Stimulated activated CD4-positive, alpha-beta T cell treated with anti-CD3 and anti-CD28 coated beads, TNF-alpha, amount 100 ng/mL, for 48 hours (primary cell): ENCODE measurements around the gene SPAAR.
"Not testable (repeated sequence)": the region's sequence is repeated elsewhere in the genome, so short reads cannot be mapped to it uniquely, and the experiment has no call there.

Experiments used
- DNase-seq, 3 donors: peaks; one replicate each; pipeline ENCODE4 v3.0.0-alpha.2; 2020; ENCODE audit warnings: low read depth in 3 of 3

The SPAAR gene

DNA sequence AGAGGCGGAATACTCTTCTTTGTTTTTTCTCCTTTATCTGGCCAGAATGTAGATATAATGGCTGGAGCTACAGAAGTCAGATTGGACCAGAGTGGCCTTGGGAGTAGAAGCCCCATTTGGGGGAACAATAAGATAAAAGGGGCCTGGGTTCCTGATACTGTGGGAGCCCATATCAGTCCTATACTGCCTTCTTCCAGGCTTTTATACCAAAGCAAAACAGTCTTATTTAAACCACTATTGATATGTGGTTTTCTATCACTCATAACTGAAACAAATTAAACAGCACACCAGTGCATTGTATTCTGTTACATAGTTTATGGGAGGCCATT is 14.3 kb downstream of the SPAAR start:
- no peak for DNase-seq

DNA sequence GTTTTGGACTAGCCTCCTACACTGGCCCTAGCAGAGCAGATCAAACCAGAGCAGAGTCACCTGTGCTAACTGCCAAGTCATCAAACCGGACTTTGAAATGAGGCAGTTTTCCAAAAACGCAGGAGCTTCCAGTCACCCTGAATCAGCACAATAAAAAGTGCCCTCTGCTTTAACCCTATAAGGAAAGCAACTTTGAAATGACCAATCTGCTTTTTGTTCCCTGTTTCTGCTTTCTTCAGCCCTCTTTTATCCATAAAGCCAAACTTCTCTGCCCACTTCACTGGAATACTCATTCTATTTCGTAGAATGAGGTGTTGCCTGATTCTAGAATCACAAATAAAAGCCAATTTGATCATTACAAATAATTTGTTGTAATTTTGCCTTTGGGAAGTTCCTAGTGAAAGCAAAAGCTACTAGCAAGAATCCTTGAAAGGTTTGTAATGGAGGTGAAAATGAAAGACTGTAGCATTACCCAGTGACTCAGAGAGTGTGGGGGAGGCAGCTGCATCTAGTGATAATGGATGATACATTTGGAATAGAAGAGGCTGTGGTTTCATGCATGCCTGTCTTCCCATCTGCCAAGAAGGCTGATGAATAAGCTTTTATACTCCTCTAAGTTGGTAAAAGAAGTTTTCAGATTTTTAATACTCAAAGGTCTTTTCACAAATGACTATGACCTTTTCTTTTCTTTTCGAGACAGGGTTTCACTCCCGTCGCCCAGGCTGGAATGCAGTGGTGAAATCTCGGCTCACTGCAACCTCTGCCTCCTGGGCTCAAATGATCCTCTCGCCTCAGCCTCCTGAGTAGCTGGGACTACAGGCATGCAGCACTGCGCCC is 14.9 kb downstream of the SPAAR start:
- DNase-seq = peak in 2 of 3 donors; percentile 34 to 43

DNA sequence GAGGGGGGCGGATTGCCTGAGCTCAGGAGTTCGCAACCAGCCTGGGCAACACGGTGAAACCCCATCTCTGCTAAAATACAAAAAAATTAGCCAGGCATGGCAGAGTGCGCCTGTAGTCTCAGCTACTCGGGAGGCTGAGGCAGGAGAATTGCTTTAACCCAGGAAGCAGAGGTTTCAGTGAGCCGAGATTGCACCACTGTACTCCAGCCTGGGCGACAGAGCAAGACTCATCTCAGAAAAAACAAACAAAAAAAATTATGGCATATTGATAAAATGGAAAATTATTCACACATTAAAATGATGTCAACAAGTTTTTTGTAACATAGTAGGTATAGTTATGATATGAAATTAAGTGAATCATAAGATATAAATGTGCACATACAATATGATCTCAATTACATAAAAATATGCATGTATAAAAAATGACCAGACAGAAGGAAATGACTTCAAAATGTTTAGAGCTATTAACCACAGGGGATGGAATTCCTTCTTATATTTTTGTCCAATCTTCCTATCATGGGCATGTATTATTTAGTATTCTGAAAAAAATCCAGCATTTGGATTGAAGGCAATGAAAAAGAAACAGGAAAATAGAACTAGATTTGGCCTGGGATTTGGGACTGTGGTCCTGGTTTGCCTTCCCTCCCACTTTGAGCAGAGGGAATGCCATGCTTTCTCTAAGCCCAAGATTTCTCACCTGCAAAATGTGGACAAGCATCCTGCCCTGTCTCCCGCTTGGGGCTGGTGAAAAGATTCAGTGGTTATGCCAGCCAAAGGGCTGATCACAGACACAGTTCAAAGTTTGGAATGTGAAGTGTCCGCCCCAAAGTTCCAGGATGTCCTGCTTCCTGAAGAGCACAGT is 19.5 kb downstream of the SPAAR start:
- DNase-seq = no peak

DNA sequence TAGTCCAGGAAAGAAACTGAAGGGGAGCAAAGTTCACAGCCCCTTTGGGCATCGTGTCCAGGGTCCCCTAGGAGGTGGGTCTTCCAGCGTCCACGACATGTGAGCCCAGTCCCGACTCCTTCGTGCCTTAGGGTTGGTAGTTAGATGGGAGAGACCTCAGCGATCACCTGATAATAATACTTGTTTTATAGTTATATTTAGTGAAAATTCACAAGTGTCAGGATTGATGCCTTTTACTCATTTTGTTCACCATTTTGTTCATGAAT is 20.1 kb downstream of the SPAAR start:
- no peak for DNase-seq

DNA sequence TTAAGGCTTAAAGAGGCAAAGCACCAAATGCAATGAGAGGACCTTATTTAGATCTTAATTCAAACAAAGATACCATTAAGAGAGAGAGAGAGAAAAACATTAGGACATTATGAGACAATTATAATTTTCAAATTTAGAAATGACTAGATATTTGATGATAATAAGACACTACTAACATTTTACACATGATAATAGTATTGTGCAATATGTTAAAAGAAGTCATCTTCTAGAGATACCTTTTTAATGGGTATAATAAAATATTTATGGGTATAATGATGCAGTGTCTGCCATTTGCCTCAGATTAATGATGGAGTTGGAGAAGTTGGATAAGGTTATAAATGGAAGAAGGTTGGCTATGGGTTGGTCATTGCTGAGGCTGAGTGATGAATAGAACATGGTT is 21.2 kb downstream of the SPAAR start:
- DNase-seq = no peak

DNA sequence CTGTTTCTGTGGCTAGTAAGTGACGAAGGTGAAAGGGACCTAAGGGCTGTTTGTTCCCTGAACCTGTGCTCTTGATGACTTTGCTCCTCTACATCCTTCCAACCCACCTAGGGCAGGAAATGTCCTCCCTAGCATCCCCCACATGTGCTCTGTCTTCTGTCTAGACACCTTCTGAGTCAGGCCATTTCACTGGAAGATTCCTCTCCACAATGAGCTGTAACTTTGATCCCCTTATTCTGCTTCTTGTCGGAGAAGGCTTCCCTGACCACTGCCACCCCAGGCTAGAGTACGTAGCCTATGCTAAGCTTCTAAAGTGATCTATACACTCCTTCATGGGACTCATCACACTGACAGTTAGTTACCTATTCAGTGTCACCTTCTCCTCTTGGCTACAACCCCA is 21.7 kb downstream of the SPAAR start:
- DNase-seq = no peak

DNA sequence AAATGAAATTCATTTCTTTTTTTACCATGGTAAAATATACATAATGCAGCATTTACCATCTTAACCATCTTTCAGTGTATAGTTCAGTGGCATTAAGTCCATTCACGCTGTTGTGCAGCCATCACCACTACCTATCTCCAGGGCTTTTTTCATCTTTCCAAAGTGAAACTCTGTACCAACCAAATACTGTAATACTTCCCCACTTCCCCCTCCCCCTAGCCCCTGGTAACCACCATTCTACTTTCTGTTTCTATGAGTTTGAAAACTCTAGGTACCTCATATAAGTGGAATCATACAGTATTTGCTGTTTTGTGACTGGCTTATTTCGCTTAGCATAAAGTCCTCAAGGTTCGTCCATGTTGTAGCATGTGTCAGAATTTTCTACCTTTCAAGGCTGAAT is 23.4 kb downstream of the SPAAR start:
- DNase-seq = no peak

DNA sequence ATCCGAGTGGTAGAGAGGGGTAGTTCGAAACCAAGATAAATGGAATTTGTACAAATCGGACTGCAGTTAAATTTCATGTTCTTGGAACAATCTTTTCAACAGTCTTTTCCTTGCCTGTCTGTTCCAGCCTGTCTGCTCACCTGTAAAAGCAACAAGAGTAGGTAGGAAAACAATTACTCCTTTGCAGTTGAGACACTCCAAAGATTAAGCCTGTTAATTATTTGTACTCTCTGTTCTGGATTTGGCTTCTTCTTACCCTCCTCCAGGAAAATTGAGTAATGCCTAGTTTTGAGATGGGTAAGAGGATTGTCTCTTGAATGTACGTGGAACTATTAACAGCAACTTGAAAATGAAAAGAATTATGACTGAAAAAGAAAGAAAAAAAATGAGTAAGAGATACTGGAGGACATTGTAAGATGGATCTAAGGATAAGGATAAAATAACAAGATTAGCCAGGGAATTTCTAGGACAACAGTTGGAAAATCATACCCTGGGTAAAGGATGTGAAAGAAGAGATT is 24.3 kb downstream of the SPAAR start:
- no peak for DNase-seq

DNA sequence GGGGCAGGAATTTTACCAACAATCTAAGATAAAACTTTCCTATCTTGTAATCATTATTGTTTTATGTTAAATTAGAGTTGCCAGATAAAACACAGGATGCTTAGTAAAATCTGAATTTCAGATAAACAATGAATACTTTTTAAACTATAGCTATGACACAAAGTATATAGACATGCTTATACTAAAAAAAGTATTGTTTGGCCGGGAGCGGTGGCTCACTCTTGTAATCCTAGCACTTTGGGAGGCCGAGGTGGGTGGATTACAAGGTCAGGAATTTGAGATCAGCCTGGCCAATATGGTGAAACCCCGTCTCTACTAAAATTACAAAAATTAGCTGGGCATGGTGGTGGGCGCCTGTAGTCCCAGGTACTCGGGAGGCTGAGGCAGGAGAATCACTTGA is 24.8 kb downstream of the SPAAR start:
- not testable (repeated sequence) for DNase-seq

DNA sequence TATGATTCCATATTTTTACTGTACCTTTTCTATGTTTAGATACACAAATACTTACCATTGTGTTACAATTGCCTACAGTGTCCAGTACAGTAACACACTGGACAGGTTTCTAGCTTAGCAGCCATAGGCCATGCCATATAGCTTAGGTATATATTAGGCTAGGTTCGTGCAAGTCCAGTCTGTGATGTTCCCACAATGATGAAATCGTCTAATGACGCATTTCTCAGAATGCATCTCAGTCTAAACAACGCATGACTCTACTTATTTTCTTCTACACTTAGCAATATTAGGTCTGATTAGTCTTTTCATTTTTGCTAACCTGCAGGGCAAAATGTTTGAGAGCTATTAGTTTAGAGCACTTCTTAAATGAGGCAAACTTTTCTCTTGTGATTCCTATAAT is 26.0 kb downstream of the SPAAR start:
- DNase-seq = no peak

DNA sequence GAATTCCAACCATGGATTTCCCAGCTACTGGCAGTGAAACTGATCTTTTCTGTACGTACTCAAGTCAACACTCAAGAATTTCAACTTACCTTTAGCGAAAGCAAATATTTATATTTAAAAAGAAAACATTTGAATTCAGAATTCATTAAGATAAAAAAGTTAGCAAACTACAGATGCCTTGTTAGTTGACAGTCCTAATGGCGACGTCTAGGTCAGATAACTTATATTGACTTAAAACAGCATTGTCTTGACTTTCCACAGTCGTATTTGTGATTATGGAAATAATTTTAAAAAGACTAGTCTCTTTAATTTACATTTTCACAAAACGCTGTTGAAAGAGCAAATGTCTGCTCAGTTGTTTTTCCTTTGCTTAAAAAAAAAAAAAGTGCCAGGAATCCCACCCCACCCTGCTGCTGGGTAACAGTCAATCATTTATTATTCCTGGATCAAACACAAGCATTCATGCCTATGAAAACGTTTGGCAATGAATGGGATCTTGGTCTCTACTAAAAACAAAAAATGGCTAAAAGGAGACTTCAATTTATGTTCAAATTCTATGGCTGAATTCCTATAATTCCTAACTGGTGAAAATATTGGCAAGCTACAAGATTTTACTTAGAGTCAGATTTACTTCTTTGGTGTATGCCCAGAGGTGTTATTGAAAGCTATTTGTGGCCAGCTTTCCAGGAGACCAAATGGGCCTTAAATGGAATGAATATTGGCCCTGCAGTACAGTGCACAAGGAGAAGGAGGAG is 26.6 kb downstream of the SPAAR start:
- DNase-seq = no peak

DNA sequence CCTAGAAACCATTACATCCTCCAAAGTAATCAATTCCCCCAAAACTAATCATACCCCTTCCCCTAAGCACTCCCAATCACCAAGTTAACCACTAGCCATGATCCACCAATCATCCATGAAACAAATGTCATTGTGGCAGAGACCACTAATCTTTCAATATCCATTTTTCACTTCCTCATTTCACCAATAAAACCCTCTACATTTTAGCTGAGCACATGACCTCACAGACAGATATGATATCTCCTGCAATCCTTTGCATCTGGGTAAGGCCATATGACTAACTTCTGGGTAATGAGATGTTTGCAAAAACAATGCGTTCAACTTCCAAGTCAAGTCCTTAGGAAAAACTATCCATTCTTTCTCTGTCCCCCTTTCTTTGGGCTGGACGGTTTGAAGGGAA is 27.9 kb downstream of the SPAAR start:
- DNase-seq = no peak

DNA sequence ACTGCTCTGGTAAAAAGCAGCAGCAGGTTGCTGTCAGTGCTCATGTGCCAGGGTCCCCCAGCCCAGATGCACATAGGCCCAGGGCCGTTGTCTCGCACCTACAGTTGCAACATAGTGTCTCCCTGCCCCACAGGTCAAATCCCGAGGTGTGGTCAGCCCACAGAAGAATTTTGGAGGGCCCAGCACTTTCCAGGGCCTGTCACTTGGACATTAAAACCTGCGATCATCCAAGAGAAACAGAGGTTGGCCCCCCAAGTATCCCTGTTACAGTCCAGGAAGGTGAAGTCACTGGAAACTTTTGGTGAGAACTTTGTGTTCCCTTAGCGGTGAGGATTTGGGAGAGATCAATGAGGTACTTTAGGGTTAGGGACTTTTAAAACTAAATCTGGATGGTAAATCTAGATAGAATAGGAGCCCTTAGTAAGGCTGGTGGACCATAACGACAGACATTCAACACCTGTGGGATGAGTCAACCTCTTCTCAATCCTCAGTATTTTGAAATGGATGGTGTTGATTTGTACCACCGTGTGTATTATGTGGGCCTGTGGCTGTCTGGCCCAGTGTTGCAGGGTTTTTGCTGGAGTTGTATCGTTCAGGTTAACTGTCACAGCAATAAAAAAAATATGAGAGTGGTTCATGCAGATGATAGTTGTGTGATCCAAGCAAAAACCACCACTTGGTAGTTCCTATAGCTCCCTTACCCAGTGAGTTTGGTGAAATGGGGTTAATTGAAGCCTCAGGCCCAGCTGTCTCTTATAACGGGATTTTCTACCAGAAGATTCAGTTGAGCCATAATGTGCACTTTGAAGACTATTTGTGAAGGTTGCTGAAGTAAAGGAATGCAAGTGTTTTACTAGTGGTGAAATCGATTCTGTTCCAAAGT is 29.4 kb downstream of the SPAAR start:
- no peak for DNase-seq

DNA sequence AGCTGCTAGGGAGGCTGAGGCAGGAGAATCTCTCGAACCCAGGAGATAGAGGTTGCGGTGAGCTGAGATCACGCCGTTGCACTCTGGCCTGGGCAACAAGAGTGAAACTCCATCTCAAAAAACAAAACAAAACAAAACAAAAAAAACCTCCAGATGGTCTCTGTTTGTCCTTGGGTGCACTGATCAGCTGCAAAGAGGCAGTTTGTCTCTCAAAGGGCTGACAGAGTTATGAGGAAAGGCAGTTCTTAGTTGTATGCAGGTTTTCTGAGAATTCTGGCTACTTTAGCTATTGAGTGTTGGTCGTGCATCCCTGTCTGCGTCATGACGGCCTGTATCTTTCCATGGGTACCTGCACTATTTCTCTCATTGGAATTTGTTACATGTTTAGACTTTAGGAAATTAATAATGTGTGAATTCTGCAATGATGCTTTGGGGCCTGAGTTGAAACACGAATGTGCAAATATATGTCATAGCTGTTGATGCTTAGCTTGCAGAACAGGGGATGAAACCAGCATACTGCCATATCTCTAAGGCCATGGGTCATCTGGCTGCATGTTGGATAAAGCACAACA is 30.5 kb downstream of the SPAAR start:
- DNase-seq = no peak

DNA sequence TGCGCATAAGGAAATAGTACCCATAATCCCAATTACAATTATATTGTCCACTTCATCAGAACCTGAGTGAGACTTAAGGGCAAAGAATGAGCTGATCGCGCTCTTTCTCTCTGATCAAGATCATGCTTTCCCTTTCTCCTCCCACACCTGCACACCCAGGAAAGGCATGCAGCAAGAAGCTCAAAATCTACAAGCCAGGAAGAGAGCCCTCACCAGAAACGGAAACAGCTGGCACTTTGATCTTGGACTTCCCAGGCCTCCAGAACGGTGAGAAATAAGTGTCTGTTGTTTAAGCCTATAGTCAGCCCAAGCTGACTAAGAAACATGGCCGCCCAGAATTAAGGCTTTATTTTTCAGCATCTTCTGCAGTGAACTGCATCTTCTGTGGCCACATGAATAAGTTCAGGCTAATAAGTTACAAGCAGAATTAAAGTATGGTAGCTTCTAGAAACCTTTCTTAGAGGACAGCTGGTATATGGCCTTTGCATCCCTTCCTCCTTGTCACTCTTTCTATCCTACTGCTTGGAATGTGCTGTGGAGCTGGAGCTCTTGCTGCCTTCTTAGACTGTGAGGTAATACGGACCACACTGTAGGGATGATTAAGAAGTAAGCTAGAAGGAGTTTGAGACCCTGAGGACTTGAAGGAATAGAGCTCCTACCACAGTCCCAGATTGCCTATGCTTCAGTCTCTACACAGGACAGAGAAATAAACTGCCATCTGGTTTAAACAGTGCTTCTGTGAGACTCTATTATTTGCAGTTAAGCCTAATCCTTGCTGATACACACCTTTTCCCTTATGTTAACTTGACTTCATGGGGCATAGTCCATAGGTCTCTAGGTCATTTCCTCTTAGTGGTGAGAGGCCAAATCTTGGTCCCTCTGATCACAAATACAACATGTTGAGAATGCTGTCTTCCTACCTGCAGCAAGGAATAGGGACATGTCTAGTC is 31.4 kb downstream of the SPAAR start:
- peak in 1 of 3 donors; percentile 12 for DNase-seq

DNA sequence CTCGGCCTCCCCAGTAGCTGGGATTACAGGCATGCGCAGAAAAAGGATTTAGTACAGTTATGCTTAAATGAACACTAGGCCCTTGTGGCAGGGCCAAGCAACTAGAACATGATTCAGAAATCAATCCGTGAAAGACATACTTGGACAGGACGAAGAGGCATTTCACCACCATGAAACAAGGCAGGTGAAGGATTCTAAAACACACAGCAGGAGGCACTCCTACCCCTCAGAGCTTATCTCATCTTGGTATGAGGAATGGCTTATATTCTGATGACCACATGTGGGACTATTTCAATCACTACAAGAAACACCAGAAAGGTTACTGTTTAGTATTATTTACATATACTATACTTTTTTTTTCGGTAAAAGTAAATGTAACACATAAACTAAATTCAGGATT is 33.0 kb downstream of the SPAAR start:
- DNase-seq = no peak

DNA sequence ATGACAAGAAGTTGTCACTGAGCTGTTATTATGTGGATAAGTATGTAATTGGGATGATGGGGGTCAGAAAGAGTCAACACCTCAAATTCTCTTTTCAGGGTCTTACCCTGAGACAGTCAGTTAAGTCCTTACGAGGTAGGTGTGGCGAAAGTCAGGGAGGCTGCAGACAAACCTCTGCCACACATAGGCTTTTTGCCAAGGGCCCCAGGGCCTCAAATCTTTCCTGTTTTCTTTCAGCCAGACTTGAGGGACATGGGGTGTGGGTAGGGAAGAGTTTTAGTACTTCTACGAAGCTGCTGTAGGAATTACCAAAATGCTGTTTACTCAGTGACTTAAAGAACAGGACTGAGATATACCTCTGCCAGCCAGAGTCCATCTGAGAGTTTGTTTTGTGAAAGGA is 34.9 kb downstream of the SPAAR start:
- DNase-seq = no peak

DNA sequence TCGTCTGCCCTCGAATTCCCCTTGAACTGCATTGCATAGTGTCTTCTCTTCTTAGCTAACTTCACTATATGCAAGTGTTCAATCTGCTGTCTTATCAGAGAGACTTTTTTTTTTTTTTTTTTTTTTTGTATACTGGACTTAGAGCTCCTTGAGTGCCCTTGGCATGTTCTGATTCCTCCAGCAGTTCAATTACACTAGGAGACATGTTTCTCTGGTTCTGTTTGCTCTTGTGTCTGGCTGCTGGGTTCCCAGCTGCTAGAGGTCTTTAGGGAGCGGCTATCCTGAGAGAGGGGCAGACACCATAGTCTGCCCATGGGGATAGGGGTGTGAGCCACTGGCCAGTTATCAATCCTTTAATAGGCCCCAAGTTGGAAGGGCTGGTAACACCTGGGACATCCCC is 35.6 kb downstream of the SPAAR start:
- DNase-seq = no peak

DNA sequence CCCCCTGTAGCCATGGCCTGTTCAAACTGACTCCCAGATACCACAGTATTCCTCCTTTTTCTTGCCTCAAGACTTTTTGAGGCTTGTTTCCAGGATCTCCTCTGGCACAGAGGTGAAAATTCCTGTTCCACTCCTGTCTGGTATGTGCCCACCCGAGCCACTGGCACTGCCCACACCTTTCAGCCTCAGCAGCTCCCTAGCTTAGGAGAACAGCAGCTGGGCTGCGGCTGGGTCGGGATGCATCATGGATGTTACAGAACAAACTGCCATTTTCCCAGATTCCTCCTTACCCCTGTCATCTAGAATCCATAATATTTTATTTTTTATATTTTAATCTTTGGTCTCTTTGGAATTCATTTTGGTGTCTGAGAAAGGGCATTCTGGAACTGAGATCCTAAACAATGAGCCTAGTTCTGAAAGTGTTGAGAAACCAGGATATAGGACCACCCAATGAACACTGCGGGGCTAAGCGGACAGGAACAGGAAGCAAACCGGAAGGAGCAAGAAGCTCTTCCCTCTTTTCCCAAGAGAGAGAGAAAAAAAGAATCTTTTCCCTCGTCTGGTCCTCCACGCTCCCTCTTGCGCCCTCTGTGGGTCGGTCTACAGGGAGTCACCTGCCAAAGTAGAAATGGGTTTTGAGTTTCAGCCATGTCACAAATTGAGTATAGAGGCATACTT is 36.2 kb downstream of the SPAAR start:
- peak; percentile 33 to 79 (median 51) for DNase-seq
